NCI-H146 (cell line): ENCODE measurements around the gene WDR18.
A peak's percentile ranks its signal among the peaks of the same experiment; 100 is the strongest.

Source experiments
- DNase-seq: peaks from one replicate; lab custom pipeline; 2025; lab: John Stamatoyannopoulos, UW

WDR18 gene

DNA sequence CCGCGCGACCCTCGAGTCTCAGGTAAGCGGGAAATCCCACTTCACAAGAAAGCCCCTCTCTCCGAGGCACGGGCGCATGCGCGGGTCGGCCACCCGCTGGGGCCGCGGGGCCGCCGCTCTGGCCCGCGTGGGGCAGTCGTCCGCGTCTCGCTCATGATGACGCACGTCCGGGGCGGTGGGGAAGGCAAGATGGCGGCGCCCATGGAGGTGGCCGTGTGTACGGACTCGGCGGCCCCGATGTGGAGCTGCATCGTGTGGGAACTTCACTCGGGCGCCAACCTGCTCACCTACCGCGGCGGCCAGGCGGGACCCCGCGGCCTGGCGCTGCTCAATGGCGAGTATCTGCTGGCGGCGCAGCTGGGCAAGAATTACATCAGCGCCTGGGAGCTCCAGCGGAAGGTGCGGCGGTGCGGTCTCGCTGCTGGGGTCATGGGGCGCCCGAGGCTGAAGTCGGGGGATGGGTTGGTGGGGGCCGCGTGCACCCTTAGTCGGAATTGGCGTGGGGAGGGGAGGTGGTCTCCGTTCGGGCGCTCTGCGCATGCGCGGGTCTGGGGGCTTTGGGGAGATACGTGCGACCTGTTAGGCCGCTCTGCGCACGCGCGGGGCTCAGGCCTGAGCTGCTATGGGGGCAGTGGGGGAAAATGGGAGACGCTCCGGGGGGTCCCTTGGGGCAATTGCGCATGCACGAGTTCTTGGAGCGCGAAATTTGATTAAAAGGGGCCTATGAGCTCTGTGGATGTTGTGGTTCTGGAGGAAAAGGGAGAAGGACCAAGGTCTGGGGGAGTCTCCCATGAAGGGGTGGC, at the start of gene WDR18:
Gene WDR18, plus strand, starts transcription at position 181 of the 803 bp plus-strand sequence. Its CDS starts 9 bp downstream, at position 190.
- DNase-seq = peak; percentile 83

DNA sequence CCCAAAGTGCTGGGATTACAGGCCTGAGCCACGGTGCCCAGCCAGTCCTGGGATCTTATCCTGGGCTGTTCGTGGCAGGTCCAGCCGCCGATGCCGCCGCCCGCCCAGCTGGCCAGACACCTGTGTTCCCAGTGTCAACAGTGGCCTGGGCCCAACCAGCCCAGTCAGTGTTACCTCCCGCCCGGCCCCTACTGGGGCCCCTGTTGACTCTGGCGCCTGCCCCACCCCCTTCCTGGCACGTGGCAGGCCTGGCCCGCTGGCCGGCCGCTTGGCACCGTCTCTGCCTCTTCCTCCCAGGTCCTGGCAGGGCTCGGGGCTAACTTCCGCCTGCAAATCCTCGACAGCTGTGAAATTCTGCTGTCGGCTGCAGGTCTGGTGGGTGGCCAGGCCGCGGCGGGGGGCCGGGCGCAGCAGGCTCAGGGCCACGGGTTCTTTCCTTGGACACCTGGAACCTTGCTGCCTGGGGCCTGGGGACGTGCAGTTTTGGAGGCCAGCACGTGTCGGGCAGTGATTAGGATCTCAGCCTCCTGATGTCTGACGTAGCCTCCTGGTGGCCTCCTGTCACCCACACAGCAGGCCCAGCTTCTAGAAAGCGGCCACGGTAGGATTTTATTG, 49.2 kb upstream of the WDR18 start:
- DNase-seq = peak; percentile 42

GRCh38 chr19:936175-936546, 48.0 kb upstream of the WDR18 start:
- DNase-seq = no peak

GRCh38 chr19:937259-937694, 46.9 kb upstream of the WDR18 start:
- DNase-seq = no peak

DNA sequence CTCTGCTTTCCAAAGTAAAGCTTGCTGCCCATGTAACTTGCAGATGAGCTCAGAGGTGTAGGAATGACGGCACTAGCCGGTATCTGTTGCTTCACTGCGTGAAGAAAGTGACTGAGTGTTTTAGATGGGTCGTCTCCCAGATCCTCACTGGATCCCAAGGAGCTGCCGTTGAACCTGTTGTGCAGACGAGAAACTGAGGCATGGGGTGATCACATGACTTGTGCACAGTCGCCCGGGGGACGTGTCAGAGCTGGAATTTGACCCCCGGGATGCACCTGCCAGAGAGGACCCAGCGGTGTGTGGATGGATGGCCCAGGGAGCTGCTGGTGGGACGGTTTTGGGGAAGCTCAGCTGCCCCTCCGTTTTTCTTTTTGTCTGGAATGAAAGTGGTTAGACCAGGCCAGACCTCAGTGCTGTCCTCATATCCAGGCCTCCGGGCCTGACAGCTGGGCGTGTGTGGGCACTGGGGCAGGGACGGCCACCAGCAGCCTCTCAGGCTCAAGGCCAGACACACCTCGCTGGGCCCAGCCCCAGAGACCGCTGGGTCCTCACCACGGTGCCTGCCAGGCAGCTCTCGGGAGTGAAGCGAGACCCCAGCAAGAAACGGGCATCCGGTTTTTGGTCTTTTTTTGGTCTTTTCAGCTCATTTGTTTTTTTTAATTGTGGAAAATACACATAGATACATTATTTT, 45.8 kb upstream of the WDR18 start:
- no peak for DNase-seq

DNA sequence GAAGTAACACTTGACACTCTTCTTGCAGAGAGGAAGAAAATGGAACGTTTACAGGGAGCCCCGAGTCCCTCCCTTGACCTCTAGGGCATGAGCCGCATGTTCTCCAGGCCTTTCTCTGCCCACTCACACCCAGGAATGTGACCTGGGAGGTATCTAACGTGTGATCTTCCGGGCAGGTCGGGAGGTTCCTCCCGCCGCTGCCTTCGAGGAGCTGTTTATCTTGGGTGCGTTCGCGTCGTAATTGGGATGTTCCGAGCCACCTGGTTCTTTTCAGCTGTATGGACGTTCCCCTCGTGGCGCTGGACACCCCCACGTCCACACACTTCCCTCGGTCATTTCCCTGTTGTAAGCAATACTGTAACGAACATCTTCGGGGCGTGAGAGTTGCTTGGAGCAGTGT, 44.7 kb upstream of the WDR18 start:
- no peak for DNase-seq

- no peak for DNase-seq
These were observed 44.2 kb upstream of the WDR18 start for GRCh38 chr19:939922-940321.

- no peak for DNase-seq
These were observed 43.4 kb upstream of the WDR18 start for GRCh38 chr19:940591-941291.

- DNase-seq = no peak
These were observed 42.6 kb upstream of the WDR18 start for GRCh38 chr19:941292-942132.

DNA sequence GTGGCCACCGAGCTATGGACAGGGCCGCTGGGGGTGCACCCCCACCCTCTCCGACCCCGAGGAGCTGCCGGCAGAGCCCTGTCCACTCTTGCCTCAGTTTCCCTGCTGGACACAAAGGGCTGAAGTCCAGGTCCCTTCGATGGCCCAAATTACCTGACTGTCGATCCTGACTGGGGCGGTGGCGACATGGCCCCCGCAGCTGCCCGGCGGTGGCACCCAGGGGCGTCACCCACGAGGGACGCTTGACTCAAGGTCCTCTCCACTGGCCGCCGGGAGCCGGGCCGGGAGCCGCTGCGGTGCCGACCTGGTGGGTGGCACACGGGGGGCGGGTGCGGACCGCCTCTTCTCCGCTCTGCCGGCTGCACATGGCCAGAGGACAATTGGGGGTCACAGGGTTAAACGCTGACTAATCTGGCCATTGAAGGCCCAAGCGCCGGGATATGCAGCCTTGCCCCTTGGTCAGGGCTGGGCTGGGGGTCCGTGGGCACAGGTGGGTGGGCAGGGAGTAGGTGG, 42.0 kb upstream of the WDR18 start:
- no peak for DNase-seq

DNA sequence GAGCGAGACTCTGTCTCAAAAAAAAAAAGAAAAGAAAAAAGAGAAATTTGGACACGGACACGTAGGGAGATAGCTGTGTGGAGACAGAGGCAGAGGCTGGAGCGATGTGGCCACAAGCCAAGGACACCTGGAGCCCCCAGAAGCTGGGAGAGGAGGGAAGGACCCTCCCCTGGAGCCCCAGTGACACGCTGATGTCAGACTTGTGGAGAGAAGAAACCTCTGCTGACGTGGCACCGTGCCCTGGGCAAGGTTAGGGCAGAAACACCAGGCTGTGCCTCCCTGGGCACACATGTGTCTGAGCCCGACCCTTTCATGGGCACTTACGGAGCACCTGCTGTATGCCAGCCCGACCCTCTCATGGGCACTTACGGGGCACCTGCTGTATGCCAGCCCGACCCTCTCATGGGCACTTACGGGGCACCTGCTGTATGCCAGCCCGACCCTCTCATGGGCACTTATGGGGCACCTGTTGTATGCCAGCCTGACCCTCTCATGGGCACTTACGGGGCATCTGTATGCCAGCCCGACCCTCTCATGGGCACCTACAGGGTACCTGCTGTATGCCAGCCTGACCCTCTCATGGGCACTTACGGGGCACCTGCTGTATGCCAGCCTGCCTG, 40.5 kb upstream of the WDR18 start:
- no peak for DNase-seq

DNA sequence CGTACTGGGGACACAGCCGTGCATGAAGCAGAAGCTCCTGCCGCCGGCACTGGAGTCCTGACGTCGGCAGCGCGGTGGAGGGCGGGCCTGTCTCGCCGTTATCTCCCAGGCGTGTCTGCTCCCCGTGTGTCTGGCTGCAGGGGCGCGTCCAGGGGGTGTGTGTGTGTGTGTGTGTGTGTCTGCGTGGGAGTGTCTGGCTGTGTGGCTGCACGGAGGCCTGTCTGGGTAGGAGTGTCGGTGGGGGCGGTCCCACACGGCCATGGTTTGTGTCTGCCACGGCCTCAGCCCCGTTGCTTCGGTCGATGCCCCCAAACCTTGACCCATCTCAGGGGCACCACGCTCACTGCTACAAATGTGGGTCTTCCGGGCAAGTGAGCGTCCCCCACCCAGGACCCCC, 40.0 kb upstream of the WDR18 start:
- no peak for DNase-seq

DNA sequence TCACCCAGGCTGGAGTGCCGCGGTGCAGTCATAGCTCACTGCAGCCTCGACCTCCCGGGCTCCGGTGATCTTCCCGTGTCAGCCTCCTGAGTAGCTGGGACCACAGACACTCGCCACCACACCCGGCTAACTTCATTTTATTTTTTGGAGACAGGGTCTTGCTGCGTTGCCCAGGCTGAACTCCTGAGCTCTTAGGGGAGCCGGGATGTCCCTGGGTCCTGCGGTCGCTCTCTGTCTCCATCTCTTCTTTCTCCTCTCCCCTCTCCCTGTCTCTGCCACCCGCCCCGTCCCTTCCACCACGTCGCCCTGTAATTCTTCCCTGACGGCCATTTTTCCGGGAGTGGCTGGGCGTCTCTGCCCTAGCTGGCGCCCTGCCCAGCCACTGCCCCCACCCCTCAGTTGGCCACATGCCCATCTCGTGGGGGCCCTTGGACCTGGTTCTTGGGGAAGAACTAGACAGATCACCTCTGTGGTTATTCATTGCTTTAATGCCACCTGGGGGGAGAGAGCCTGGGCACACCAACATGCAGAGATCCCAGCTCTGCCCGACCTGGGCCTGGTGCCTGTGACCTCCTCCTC, 39.4 kb upstream of the WDR18 start:
- DNase-seq = no peak

DNA sequence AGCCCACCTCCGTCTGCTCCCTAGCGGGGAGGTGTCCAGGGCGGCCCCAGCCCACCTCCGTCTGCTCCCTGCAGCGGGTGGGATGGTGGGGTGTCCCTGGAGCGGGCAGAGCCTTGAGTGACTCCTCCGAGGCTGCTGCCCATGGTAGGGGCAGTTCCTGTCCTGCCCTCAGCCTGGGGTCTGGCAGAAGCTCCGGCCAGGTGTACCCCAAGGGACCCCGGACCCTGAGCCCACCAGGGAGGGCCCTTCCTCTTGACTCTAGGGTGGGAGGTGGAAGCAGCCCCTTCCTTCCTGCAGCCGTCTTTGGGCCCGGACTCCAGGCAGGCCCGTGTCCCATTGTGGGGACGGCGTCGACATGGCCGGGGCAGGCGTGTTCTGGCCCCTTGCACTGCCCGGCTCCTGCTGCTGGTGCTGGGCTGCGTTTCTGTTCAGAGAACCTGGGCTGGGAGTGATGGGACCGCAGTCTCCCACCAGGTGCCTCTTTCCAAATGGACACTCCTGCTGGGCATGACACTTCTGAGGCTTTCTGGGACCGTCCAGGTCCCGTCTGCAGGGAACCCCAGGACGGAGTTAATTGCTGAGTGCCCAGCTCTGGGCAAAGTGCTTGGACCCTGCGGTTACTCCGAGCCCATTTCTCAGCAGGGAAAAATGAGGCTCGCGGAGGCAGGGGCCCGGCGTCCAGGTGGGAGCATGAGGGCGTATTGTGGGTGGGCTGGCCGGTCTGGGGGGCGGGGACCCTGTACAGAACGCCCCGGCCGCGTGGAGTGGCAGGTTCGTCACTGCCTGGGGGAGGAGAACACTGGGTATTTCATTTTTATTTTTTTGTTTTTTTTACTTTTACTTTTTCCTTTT, 38.5 kb upstream of the WDR18 start:
- no peak for DNase-seq

- DNase-seq = no peak
These were observed 36.9 kb upstream of the WDR18 start for GRCh38 chr19:947090-947706.

DNA sequence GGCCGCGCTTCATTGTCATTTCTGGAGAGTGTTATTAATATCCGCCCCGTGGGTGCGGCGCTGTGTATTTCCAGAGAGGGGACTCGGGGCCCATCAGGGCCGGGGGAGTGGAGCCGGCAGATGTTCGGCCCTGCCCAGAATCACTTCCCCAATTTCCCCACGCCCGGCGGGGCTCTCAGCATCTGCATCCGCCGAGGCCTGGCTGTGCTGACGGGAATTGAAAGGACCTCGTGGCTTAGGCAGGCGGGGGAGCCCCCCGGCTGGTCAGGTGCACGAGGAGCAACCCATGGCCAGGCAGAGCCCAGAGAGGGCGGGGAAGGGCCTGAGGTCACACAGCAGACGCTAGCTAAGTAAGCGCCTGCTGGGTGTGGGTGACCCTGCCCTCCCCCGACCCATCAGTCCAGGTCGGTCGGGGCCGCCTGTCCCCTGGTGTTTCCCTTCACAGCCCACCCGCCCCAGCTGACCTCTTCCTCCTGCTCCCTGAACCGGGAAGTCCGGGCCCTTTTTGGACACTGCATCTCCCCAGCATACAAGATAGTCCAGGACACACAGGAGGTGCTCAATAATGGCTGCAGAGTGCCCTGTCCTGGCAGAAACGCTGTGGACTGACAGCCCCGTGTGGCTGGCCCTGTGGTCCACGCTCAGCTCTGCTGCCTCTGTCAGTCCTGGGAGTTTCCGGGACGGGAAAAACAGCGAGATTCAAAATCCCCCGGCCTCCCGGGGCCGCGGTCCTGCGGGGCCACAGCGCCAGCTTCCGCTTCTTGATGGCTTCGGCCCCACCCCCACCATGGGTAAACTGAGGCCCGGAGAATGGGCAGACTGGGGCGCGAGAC, 36.2 kb upstream of the WDR18 start:
- DNase-seq = no peak

DNA sequence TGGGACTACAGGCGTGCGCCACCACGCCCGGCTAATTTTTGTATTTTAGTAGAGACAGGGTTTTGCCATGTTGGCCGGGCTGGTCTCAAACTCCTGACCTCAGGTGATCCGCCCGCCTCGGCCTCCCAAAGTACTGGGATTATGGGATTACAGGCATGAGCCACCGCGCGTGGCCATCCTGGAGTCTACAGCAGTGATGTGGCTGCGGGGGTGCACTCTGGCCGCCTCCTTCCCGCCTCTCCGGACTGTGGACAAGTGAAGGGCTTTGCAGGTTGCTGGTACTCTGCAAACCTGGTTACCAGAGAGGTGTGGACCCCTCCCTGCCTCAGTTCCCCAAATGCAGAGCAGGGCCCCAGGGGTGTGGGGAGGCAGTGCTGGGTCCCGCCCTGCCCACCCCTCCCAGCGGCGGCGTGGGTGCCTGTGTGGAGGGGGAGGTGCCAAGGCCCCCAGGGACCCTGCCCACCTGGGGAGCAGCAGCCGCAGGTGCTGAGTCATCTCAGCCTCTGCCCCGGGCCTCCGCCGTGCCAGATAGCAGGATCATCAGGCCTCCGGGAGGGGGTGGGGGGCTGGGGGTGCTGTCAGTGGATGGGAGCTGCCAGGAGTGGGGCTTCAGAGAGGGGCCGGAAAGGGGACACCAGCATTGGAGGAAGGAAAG, 35.2 kb upstream of the WDR18 start:
- no peak for DNase-seq
